ENCODE results near the gene TTC39B.

GRCh38 chr9:15295761-15296405 is 11.1 kb downstream of the TTC39B start:
- TF ChIP-seq POLR2AphosphoS5 (IDR thresholded peaks at IDR 0.05; ENCODE audit: insufficient read depth, low read depth, low read length) (peak; percentile 16), CTCF (IDR thresholded peaks at IDR 0.05; ENCODE audit: extremely low read depth in 1 of 2, insufficient read depth in 1 of 2, low read depth in 1 of 2, low read length in 2 of 2) (no peak), EZH2 (IDR thresholded peaks at IDR 0.05; ENCODE audit: borderline replicate concordance, low read depth, low read length, severe bottlenecking) (no peak)

Measured in endothelial cell of umbilical vein (primary cell).